Stimulated activated naive B cell treated with anti-CD40 and anti-IgM and Interleukin-4, amounts not matched to agents 10 μg/mL and 1 μg/mL and 100 μg/mL, for 72 hours (primary cell): ENCODE data around the gene RFT1.

Experiments used
- ATAC-seq, 2 donors: fragments of 150-1000 bp; cut with Tn5 transposase; replicated peaks; 2 replicates each; pipeline ENCODE4 v1.10.0; 2021; ENCODE audit warnings: moderate library complexity in 1 of 2
- DNase-seq: peaks from one replicate; pipeline ENCODE4 v3.0.0; 2021
- H3K27ac Mint-ChIP-seq: one replicate; pipeline ENCODE4 v1.8.0; 2022; ENCODE audit warnings: mild to moderate bottlenecking, mixed read lengths
- H3K27me3 Mint-ChIP-seq, 2 donors: one replicate each; pipeline ENCODE4 v1.8.0; 2022; ENCODE audit warnings: mixed read lengths in 2 of 2
- H3K36me3 Mint-ChIP-seq, 2 donors: one replicate each; pipeline ENCODE4 v1.8.0; 2022; ENCODE audit warnings: mixed read lengths in 2 of 2, mild to moderate bottlenecking in 1 of 2
- H3K4me1 Mint-ChIP-seq, 2 donors: one replicate each; pipeline ENCODE4 v1.8.0; 2022; ENCODE audit warnings: mixed read lengths in 2 of 2, mild to moderate bottlenecking in 1 of 2
- H3K4me3 Mint-ChIP-seq, 2 donors: one replicate each; pipeline ENCODE4 v1.8.0; 2022; ENCODE audit warnings: mild to moderate bottlenecking in 2 of 2, mixed read lengths in 2 of 2, moderate library complexity in 1 of 2
- H3K9me3 Mint-ChIP-seq, 2 donors: one replicate each; pipeline ENCODE4 v1.8.0; 2022; ENCODE audit warnings: mixed read lengths in 2 of 2, mild to moderate bottlenecking in 1 of 2

Gene RFT1

GRCh38 chr3:53084310-53085001 is 45.8 kb downstream of the RFT1 start:
- no peak for ATAC-seq
- no peaks in the 10 kb centered on the region for H3K4me1 Mint-ChIP-seq

DNA sequence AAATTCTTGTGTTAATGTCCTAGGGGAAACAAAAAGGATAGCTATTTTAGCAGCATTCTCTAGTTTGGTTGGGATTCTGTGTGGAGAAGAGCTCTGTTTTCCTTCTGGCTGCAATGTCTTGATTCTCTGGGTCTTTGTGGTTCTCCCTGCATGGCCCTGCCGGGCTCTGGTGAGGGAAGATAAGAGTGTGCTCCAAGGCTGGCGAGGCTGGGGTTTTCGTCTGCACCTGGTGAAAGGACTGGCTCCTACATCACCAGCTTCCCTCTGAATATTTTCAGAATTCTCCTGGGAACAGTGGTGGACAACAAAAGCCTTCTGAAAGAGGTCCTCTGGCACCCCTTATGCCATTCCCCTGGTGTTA is 46.3 kb downstream of the RFT1 start:
- Mint-ChIP-seq H3K27ac (peak overlapping the region; percentile 1), H3K4me3 (no peak overlapping the region), H3K36me3 (peaks cover 12 to 24% of the 10 kb centered on the region in 2 donors), H3K9me3 (no peaks in the 10 kb centered on the region), H3K27me3 (no peaks in the 10 kb centered on the region), H3K4me1 (no peaks in the 10 kb centered on the region)
- ATAC-seq (no peak), DNase-seq (no peak)

More at GRCh38 chr3:53084310-53085001, 45.8 kb downstream of the RFT1 start:
- Mint-ChIP-seq H3K36me3 (peaks cover 16 to 24% of the 10 kb centered on the region in 2 donors), H3K27ac (no peak overlapping the region), H3K9me3 (no peaks in the 10 kb centered on the region), H3K4me3 (no peak overlapping the region), H3K27me3 (no peaks in the 10 kb centered on the region)
- DNase-seq: no peak

DNA sequence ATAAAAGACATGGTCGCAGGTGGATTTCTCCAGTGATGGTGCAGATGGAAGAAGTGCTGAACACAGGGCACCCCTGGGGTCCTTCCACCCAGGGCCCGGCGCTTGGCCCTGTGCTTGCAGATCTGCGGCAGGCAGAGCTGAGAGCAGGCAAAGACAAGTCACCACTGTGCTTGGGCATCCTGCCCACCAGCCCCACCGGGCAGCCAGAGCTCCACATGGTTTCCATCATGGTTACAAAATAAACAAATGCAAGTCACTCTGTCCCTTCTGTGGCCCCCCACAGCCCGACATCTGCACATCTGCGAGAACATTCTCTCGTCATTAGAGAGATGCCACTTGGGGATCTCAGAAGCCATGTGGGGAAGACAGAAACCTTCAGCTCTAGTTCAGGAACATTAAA is 46.7 kb downstream of the RFT1 start:
- H3K27ac Mint-ChIP-seq: no peak overlapping the region
- DNase-seq: no peak
- no peaks in the 10 kb centered on the region for H3K9me3 Mint-ChIP-seq
- no peaks in the 10 kb centered on the region for H3K27me3 Mint-ChIP-seq
- no peak for ATAC-seq
- no peaks in the 10 kb centered on the region for H3K4me1 Mint-ChIP-seq
- H3K4me3 Mint-ChIP-seq: no peak overlapping the region
- H3K36me3 Mint-ChIP-seq: peaks cover 12 to 26% of the 10 kb centered on the region in 2 donors

- no peak overlapping the region for H3K27ac Mint-ChIP-seq
- H3K36me3 Mint-ChIP-seq: peaks cover 9 to 23% of the 10 kb centered on the region in 2 donors
- no peak for ATAC-seq
- H3K9me3 Mint-ChIP-seq: no peaks in the 10 kb centered on the region
- DNase-seq: no peak
- H3K27me3 Mint-ChIP-seq: no peaks in the 10 kb centered on the region
- no peak overlapping the region for H3K4me3 Mint-ChIP-seq
- H3K4me1 Mint-ChIP-seq: no peaks in the 10 kb centered on the region
Observed at GRCh38 chr3:53082736-53083135, 47.5 kb downstream of the RFT1 start.

GRCh38 chr3:53081318-53081717 is 48.9 kb downstream of the RFT1 start:
- Mint-ChIP-seq H3K36me3 (peaks cover 9 to 20% of the 10 kb centered on the region in 2 donors), H3K4me1 (no peaks in the 10 kb centered on the region), H3K4me3 (no peak overlapping the region), H3K27me3 (no peaks in the 10 kb centered on the region), H3K27ac (no peak overlapping the region), H3K9me3 (no peaks in the 10 kb centered on the region)
- no peak for DNase-seq
- ATAC-seq: no peak

DNA sequence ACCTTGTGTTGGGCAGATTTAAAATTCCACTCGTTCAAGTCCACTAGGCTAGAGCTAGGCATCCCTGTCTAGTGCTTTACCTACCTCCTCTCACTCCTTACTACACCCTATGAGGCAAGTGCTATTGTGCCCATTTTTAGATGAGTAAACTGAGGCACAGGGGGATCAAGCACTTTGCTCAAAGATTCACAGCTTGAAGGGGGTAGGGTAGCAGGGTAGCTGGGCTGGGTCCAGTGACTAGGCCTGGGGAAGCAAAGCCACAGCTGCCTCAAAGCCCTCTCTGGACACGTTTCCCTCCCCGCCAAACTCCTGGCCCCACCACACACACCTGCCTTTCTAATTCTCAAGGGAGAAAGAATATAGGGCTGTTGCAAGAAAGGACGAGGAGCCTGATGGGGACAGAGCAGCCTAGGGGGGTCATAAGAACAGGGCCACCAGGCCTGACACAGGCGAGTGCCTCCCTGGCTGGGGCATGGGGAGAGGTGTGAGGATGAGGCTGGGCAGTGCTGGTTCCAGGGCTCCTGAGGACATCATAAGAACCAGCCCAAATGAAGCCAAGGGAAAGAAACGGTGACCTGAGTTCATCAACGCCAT is 49.5 kb downstream of the RFT1 start:
- H3K27me3 Mint-ChIP-seq: no peaks in the 10 kb centered on the region
- no peak overlapping the region for H3K4me3 Mint-ChIP-seq
- no peak overlapping the region for H3K27ac Mint-ChIP-seq
- H3K4me1 Mint-ChIP-seq: no peaks in the 10 kb centered on the region
- H3K36me3 Mint-ChIP-seq: peaks cover 9 to 22% of the 10 kb centered on the region in 2 donors
- no peak for DNase-seq
- H3K9me3 Mint-ChIP-seq: no peaks in the 10 kb centered on the region
- ATAC-seq: no peak

- no peak for DNase-seq
- H3K36me3 Mint-ChIP-seq: peaks cover 9 to 25% of the 10 kb centered on the region in 2 donors
- H3K4me1 Mint-ChIP-seq: no peaks in the 10 kb centered on the region
- ATAC-seq: no peak
- no peaks in the 10 kb centered on the region for H3K9me3 Mint-ChIP-seq
- H3K4me3 Mint-ChIP-seq: no peak overlapping the region
- no peak overlapping the region for H3K27ac Mint-ChIP-seq
- H3K27me3 Mint-ChIP-seq: no peaks in the 10 kb centered on the region
Observed at GRCh38 chr3:53079791-53080555, 50.3 kb downstream of the RFT1 start.

DNA sequence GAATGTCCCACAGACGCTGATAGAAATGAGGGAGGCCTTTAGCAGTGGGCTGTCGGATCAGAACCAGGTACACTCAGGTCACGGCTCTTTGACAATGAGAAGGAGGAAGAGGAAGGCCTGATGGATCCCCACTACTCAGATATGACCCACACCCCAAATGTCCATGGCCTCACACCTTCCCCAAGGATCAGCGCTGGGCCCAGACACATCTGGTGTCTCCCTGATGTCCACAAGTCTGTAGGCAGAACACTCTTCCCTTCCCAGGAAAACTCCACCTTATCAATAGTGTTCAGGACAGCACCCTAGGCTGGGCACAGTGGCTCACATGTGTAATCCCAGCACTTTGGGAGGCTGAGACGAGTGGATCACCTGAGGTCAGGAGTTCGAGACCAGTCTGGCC is 51.1 kb downstream of the RFT1 start:
- peaks cover 7 to 23% of the 10 kb centered on the region in 2 donors for H3K36me3 Mint-ChIP-seq
- ATAC-seq (no peak), DNase-seq (no peak)
- H3K4me3 Mint-ChIP-seq: no peak overlapping the region
- no peaks in the 10 kb centered on the region for H3K27me3 Mint-ChIP-seq
- no peaks in the 10 kb centered on the region for H3K9me3 Mint-ChIP-seq
- H3K4me1 Mint-ChIP-seq: peaks cover 0 to 1% of the 10 kb centered on the region in 2 donors
- H3K27ac Mint-ChIP-seq: no peak overlapping the region

- H3K36me3 Mint-ChIP-seq: peaks cover 3 to 19% of the 10 kb centered on the region in 2 donors
- ATAC-seq (no peak), DNase-seq (no peak)
- peaks cover 2 to 4% of the 10 kb centered on the region in 2 donors for H3K4me1 Mint-ChIP-seq
- H3K27ac Mint-ChIP-seq: no peak overlapping the region
- H3K9me3 Mint-ChIP-seq: no peaks in the 10 kb centered on the region
- H3K27me3 Mint-ChIP-seq: no peaks in the 10 kb centered on the region
- no peak overlapping the region for H3K4me3 Mint-ChIP-seq
Observed at GRCh38 chr3:53078656-53079055, 51.6 kb downstream of the RFT1 start.

GRCh38 chr3:53077476-53078220 is 52.6 kb downstream of the RFT1 start:
- H3K4me3 Mint-ChIP-seq: no peak overlapping the region

DNA sequence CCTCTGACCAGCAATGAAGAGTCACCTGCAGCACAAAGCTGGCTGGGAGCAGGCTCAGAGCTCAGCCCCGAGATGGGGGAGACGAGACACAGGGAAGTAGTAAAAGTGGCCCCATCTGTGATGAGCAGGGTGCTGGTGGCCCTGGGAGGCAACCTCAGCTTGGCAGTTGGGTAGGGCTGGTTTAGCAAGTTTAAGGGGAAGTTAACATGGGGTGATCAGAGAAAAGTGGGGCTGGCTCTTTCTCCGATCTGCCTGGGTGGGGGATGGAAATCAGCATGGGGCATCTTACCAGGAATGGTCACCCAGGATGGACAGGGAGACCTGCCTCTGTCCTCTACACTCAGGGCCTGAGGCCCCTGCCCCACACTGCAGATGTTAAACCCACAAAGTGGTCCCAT is 54.5 kb downstream of the RFT1 start:
- H3K27me3 Mint-ChIP-seq: no peaks in the 10 kb centered on the region
- DNase-seq (no peak), ATAC-seq (no peak)
- H3K4me1 Mint-ChIP-seq: peaks cover 15 to 22% of the 10 kb centered on the region in 2 donors
- peaks cover 1 to 18% of the 10 kb centered on the region in 2 donors for H3K36me3 Mint-ChIP-seq
- no peak overlapping the region for H3K27ac Mint-ChIP-seq
- H3K9me3 Mint-ChIP-seq: no peaks in the 10 kb centered on the region
- H3K4me3 Mint-ChIP-seq: no peak overlapping the region

More at GRCh38 chr3:53077476-53078220, 52.6 kb downstream of the RFT1 start:
- H3K27me3 Mint-ChIP-seq: no peaks in the 10 kb centered on the region
- H3K9me3 Mint-ChIP-seq: no peaks in the 10 kb centered on the region
- H3K4me1 Mint-ChIP-seq: peaks cover 11 to 14% of the 10 kb centered on the region in 2 donors
- no peak overlapping the region for H3K27ac Mint-ChIP-seq
- peaks cover 3 to 18% of the 10 kb centered on the region in 2 donors for H3K36me3 Mint-ChIP-seq
- ATAC-seq (no peak), DNase-seq (no peak)

GRCh38 chr3:53074761-53075742 is 55.2 kb downstream of the RFT1 start:
- peak overlapping the region in 1 of 2 donors; percentile 11 for H3K4me3 Mint-ChIP-seq
- H3K9me3 Mint-ChIP-seq: no peaks in the 10 kb centered on the region
- no peaks in the 10 kb centered on the region for H3K27me3 Mint-ChIP-seq
- H3K27ac Mint-ChIP-seq: peak overlapping the region; percentile 56
- DNase-seq (no peak), ATAC-seq (no peak)
- H3K4me1 Mint-ChIP-seq: peaks cover 15 to 22% of the 10 kb centered on the region in 2 donors
- H3K36me3 Mint-ChIP-seq: peaks cover 1 to 14% of the 10 kb centered on the region in 2 donors

GRCh38 chr3:53074366-53074696 is 55.9 kb downstream of the RFT1 start:
- ATAC-seq (no peak), DNase-seq (no peak)
- H3K27ac Mint-ChIP-seq: no peak overlapping the region
- H3K36me3 Mint-ChIP-seq: peaks cover 1 to 14% of the 10 kb centered on the region in 2 donors
- no peaks in the 10 kb centered on the region for H3K27me3 Mint-ChIP-seq
- H3K4me1 Mint-ChIP-seq: peaks cover 15 to 22% of the 10 kb centered on the region in 2 donors
- peak overlapping the region in 1 of 2 donors; percentile 52 for H3K4me3 Mint-ChIP-seq
- no peaks in the 10 kb centered on the region for H3K9me3 Mint-ChIP-seq
